ENCODE measurements around the gene BSG.
"Not testable (repeated sequence)": the region's sequence is repeated elsewhere in the genome, so short reads cannot be mapped to it uniquely, and the experiment has no call there.

DNA sequence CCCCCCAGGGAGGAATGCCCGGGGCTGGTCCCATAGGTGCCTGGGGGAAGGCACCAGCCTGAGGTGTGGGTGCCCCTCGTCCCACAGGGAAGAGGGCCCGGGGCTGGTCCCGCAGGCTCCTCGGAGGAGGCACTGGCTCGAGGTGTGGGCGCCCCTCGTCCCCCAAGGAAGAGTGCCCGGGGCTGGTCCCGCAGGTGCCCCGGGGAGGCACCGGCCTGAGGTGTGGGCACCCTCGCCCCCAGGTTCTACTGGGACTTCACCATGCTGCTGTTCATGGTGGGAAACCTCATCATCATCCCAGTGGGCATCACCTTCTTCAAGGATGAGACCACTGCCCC is 30.9 kb downstream of the BSG start:
- TF ChIP-seq, protein P1, sequence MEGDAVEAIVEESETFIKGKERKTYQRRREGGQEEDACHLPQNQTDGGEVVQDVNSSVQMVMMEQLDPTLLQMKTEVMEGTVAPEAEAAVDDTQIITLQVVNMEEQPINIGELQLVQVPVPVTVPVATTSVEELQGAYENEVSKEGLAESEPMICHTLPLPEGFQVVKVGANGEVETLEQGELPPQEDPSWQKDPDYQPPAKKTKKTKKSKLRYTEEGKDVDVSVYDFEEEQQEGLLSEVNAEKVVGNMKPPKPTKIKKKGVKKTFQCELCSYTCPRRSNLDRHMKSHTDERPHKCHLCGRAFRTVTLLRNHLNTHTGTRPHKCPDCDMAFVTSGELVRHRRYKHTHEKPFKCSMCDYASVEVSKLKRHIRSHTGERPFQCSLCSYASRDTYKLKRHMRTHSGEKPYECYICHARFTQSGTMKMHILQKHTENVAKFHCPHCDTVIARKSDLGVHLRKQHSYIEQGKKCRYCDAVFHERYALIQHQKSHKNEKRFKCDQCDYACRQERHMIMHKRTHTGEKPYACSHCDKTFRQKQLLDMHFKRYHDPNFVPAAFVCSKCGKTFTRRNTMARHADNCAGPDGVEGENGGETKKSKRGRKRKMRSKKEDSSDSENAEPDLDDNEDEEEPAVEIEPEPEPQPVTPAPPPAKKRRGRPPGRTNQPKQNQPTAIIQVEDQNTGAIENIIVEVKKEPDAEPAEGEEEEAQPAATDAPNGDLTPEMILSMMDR (IDR thresholded peaks at IDR 0.05), result not testable (repeated sequence)
- TF ChIP-seq POLR2AphosphoS5 (IDR thresholded peaks at IDR 0.05; ENCODE audit: low read depth, low read length); SIN3A (IDR thresholded peaks at IDR 0.05; ENCODE audit: borderline replicate concordance, insufficient read depth, low read depth, low read length); TCF7L2 (IDR thresholded peaks at IDR 0.05; ENCODE audit: low read depth, low read length): not testable (repeated sequence)
- TF ChIP-seq, protein P2, sequence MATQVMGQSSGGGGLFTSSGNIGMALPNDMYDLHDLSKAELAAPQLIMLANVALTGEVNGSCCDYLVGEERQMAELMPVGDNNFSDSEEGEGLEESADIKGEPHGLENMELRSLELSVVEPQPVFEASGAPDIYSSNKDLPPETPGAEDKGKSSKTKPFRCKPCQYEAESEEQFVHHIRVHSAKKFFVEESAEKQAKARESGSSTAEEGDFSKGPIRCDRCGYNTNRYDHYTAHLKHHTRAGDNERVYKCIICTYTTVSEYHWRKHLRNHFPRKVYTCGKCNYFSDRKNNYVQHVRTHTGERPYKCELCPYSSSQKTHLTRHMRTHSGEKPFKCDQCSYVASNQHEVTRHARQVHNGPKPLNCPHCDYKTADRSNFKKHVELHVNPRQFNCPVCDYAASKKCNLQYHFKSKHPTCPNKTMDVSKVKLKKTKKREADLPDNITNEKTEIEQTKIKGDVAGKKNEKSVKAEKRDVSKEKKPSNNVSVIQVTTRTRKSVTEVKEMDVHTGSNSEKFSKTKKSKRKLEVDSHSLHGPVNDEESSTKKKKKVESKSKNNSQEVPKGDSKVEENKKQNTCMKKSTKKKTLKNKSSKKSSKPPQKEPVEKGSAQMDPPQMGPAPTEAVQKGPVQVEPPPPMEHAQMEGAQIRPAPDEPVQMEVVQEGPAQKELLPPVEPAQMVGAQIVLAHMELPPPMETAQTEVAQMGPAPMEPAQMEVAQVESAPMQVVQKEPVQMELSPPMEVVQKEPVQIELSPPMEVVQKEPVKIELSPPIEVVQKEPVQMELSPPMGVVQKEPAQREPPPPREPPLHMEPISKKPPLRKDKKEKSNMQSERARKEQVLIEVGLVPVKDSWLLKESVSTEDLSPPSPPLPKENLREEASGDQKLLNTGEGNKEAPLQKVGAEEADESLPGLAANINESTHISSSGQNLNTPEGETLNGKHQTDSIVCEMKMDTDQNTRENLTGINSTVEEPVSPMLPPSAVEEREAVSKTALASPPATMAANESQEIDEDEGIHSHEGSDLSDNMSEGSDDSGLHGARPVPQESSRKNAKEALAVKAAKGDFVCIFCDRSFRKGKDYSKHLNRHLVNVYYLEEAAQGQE (IDR thresholded peaks at IDR 0.05; ENCODE audit: insufficient read depth in 1 of 2, low read depth in 2 of 2, low read length in 1 of 2), result not testable (repeated sequence)
